BLaER1 (cell line): ENCODE measurements around the gene TTN.

Experiments
- H3K27ac ChIP-seq: shearing (Covaris generic); formaldehyde crosslinking; 2 replicates; pipeline ENCODE4 v1.8.1; 2022
- H3K27me3 ChIP-seq: shearing (Covaris generic); formaldehyde crosslinking; 2 replicates; pipeline ENCODE4 v1.8.1; 2022
- H3K36me3 ChIP-seq: shearing (Covaris generic); formaldehyde crosslinking; 2 replicates; pipeline ENCODE4 v1.8.1; 2022
- H3K4me1 ChIP-seq: shearing (Covaris generic); formaldehyde crosslinking; 2 replicates; pipeline ENCODE4 v1.8.1; 2022
- H3K4me2 ChIP-seq: shearing (Covaris generic); formaldehyde crosslinking; 2 replicates; pipeline ENCODE4 v1.8.1; 2022
- H3K4me3 ChIP-seq: shearing (Covaris generic); formaldehyde crosslinking; 2 replicates; pipeline ENCODE4 v1.8.1; 2022
- H3K9ac ChIP-seq: shearing (Covaris generic); formaldehyde crosslinking; 2 replicates; pipeline ENCODE4 v1.8.1; 2022
- H3K9me3 ChIP-seq: shearing (Covaris generic); formaldehyde crosslinking; 2 replicates; pipeline ENCODE4 v1.8.1; 2022
- H4K20me1 ChIP-seq: shearing (Covaris generic); formaldehyde crosslinking; 2 replicates; pipeline ENCODE4 v1.8.1; 2022
- Cebpa-rat ChIP-seq: shearing (Covaris generic); IDR thresholded peaks from 2 replicates; pipeline ENCODE4 v1.8.1; 2022

TTN gene

DNA sequence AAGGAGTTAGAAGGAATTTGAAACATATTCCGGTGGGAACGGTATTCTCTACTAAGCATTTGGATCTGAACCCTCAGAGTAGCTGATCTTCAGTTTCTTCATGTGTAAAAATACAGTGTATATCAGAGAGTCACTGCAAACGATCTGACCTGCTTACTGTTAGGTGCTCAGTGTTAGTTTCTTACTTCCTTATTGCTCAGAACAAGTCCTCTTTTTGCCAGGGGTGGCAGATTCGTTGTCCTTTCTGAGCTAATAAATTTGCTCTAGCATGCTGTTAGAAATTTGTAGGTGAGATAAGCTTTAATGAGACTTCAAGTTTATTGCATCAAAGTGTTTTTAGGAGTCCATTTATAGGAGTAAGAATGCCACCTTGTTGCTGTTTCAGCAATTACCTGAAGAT, 311.2 kb downstream of the TTN start:
- H3K4me2 ChIP-seq = no peak overlapping the region
- no peaks in the 10 kb centered on the region for H3K9me3 ChIP-seq
- H4K20me1 ChIP-seq = no peaks in the 10 kb centered on the region
- no peak overlapping the region for H3K4me3 ChIP-seq
- peaks cover 80% of the 10 kb centered on the region for H3K36me3 ChIP-seq
- H3K27ac ChIP-seq = no peak overlapping the region
- no peaks in the 10 kb centered on the region for H3K4me1 ChIP-seq
- TF ChIP-seq Cebpa-rat = no peak
- no peak overlapping the region for H3K9ac ChIP-seq
- no peaks in the 10 kb centered on the region for H3K27me3 ChIP-seq

DNA sequence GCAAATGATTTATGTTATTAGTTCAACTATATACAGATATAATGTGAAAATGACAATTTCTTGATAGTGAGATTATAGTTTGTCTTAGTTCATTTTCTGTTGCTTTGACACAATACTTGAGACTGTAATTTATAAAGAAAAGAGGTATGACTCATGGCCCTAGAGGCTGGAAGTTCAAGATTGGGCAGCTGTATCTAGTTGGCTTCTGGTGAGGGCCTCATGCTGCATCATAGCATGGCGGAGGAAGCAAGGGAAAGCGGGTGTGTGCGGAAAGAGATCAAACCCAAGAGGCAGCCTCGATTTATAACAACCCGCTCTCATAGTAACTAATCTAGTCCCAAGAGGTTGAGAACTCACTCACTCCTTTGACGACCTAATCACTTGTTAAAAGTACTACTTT, 315.6 kb downstream of the TTN start:
- Histone ChIP-seq H4K20me1 (peaks cover 29% of the 10 kb centered on the region), H3K27me3 (no peaks in the 10 kb centered on the region), H3K4me1 (no peaks in the 10 kb centered on the region), H3K4me2 (no peak overlapping the region), H3K36me3 (peaks cover 90% of the 10 kb centered on the region), H3K4me3 (no peak overlapping the region), H3K9ac (no peak overlapping the region), H3K27ac (no peak overlapping the region), H3K9me3 (no peaks in the 10 kb centered on the region)
- TF ChIP-seq Cebpa-rat = no peak

DNA sequence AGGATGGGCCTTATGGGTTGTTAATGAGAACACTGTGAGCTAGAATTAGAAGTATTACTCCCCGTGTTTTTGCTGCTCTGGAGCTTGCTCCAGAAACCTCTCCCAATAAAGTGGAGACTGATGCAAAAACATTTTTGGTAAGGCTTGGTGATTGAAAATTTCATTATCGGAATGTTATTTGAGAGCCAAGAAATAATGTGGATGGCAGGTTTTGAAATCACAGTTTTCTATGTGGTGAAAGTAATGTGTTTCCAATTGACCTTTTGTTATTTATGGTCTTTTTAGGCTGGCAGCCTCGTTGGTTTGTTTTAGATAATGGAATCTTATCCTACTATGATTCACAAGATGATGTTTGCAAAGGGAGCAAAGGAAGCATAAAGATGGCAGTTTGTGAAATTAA, 321.9 kb downstream of the TTN start:
- H3K4me3 ChIP-seq = no peak overlapping the region
- peaks cover 31% of the 10 kb centered on the region for H3K4me1 ChIP-seq
- TF ChIP-seq Cebpa-rat = no peak
- H3K4me2 ChIP-seq = no peak overlapping the region
- H3K36me3 ChIP-seq = peaks cover 53% of the 10 kb centered on the region
- H3K9ac ChIP-seq = no peak overlapping the region
- H3K27me3 ChIP-seq = no peaks in the 10 kb centered on the region
- H4K20me1 ChIP-seq = peaks cover 83% of the 10 kb centered on the region
- H3K9me3 ChIP-seq = no peaks in the 10 kb centered on the region
- no peak overlapping the region for H3K27ac ChIP-seq

DNA sequence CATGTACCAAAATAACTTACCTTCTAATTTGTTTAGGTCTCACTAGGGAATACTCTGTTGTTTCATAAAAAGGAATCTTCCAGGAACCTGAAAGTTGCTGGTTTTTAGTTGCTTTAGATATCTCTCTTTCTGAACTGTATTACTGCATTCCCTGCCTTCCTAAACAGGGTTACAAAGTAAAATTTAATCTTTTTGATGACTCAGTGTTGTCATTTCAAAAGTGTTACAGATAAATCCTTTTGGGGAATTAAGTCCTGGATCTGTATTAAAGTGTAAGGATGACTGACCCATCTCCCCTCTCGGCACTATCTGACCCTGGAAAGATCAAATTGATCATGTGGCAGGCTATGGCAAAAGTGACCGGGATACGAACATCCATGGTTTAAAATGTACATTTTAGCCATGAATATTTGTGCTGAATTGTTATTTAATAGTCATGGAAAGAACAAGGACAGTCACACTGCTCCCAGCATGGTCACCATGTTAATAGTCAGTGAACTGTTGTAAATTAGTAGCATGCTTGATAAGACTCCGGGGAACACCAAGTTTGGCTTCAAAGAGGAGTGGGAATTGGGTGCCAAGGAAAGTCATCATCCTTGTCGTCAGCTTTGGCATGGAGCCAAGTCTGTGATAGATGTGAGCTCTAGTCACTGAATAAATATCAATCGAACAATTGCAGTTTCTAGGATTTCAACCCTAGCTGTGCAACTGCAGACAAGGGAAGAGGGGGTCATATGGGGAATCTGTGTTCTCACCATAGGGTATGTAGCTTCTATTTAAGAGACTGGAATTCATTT, 322.8 kb downstream of the TTN start:
- Histone ChIP-seq H3K4me3 (no peak overlapping the region), H4K20me1 (peaks cover 81% of the 10 kb centered on the region), H3K9ac (no peak overlapping the region), H3K27ac (no peak overlapping the region), H3K9me3 (no peaks in the 10 kb centered on the region), H3K36me3 (peaks cover 44% of the 10 kb centered on the region), H3K27me3 (no peaks in the 10 kb centered on the region), H3K4me2 (no peak overlapping the region), H3K4me1 (peaks cover 37% of the 10 kb centered on the region)
- no peak for TF ChIP-seq Cebpa-rat

DNA sequence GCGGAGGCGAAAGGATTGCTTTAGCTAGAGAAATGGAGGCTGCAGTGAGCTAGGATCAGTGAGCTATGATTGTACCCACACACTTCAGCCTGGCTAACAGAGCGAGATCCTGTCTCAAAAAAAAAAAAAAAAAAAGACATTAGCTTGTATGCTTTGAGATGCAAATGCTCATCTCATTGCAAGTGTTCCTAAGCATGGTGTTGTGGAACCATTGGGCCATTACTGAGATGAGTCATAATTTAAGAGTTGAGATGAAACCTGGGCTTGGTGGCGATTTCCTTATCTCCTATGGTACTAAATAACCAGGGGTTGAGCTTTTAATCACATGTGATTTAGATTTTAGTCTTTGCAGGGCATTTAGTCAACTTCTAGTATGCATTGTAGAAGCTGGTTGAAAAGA, 324.8 kb downstream of the TTN start:
- Histone ChIP-seq H3K4me2 (peak overlapping the region; percentile 91), H3K4me3 (no peak overlapping the region; the same call in 1 of the 2 replicates), H3K27ac (no peak overlapping the region), H3K4me1 (peaks cover 45% of the 10 kb centered on the region), H3K9me3 (no peaks in the 10 kb centered on the region), H3K9ac (peak overlapping the region; percentile 10; the same call in 1 of the 2 replicates), H4K20me1 (peaks cover 63% of the 10 kb centered on the region), H3K27me3 (no peaks in the 10 kb centered on the region), H3K36me3 (peaks cover 25% of the 10 kb centered on the region)
- TF ChIP-seq Cebpa-rat = no peak

DNA sequence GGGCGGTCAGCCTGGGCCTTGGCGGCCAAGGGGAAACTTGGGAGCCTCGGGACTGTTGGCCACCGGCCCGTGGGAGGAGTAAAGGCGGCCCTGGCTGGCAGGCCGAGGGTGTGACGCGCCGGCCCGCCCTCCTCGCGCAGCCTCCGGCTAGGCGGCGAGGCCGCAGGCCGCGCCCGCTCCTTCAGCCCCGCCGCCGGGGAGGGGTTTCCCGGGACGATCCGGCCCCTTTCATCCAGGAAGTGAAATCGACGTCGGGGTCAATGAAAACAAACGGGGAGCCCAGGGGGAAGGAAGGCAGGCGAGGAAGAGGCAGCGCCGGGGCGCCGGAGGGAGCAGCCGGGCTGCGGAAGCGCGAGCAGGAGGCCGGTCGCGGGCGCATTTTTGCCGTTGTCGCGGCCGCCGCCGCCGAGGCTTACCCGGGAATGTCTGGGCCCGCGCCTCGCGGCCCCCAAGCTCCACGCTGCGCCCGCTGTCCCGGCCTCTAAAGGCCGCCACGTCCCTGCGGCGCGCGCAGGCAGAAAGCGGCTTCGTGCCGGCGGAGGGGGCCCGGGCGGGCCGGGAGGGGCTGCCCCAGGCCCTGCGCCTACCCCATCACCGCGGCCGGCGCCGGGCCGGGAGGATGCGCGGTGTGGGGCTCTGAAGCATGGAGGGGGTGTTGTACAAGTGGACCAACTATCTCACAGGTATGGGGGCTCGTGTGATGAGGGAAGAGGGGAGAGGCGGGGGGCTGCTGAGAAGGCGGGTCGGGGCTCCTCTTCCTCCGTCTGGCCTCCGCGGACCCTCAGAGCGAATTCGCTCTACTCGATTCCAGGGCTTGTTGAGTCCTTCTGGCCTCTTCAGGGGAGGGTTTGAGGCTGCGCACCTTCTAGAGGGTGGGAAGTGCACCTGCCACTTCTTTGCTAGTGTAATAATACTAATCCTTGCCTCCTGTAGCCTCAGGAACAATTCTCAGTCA, 326.7 kb downstream of the TTN start, which contains the start of gene PLEKHA3:
TSS of gene PLEKHA3 (plus strand) at position 231 of the 955 bp plus-strand sequence. CDS start at position 644, 413 bp downstream.
- peak within 1 kb of the TSS; percentile 88 for H3K27ac ChIP-seq
- H3K36me3 ChIP-seq = 0 out of 2 replicates have a peak, but pooled peaks cover 6% of the 10 kb centered on the region
- no peaks in the 10 kb centered on the region for H3K9me3 ChIP-seq
- H3K4me1 ChIP-seq = peaks cover 64% of the 10 kb centered on the region
- H3K27me3 ChIP-seq = no peaks in the 10 kb centered on the region
- H3K9ac ChIP-seq = peak within 1 kb of the TSS; percentile 87
- no peak for TF ChIP-seq Cebpa-rat
- peak within 1 kb of the TSS; percentile 78 for H3K4me3 ChIP-seq
- peak within 1 kb of the TSS; percentile 91 for H3K4me2 ChIP-seq
- peaks cover 44% of the 10 kb centered on the region for H4K20me1 ChIP-seq

DNA sequence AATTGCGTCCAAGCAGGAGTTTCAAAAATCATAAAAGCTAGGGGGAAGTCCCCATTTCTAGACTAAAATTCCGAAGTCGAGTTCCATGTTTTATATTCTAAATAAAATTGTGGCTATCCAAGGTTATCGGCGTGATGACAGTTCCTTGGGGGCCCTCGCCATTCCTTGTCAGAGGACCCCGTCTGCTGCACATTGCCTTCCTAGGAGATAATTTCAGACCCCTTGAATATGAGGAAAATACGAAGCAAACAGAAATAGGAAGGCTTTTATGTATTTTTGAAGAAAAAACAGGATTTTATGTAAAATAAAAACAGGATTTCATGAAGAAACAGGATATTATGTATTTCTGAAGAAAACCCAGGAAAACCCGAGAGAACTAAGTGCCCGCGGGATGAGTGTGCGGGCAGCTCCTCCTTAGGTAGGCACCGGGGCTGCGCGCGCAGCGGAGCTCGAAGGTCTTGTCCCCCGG, 327.4 kb downstream of the TTN start:
- H4K20me1 ChIP-seq = peaks cover 37% of the 10 kb centered on the region
- H3K27ac ChIP-seq = peak overlapping the region; percentile 88
- H3K36me3 ChIP-seq = no peaks in the 10 kb centered on the region
- H3K9me3 ChIP-seq = no peaks in the 10 kb centered on the region
- peaks cover 66% of the 10 kb centered on the region for H3K4me1 ChIP-seq
- no peak for TF ChIP-seq Cebpa-rat
- no peaks in the 10 kb centered on the region for H3K27me3 ChIP-seq
- peak overlapping the region; percentile 87 for H3K9ac ChIP-seq
- peak overlapping the region; percentile 78 for H3K4me3 ChIP-seq
- peak overlapping the region; percentile 91 for H3K4me2 ChIP-seq

DNA sequence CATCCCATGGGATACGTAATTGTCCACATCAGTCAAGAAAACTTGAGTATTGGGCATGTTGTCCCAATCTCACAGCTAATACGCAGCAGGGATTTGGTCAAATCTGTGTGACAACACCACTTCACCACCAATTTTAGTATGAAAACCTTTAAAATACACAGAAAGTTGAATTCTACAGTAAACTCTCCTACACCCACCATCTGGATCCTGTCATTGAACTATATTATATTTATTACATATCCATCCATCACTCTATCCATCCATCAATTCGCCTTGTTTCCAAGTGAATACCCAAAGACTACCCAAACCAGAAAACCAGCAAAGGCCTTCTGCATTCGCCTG, 328.0 kb downstream of the TTN start:
- Histone ChIP-seq H3K4me3 (peak overlapping the region; percentile 73), H3K27ac (no peak overlapping the region), H3K4me2 (peak overlapping the region; percentile 91), H3K9ac (0 out of 2 replicates have a peak overlapping the region, but pooled peaks have one; percentile 85), H3K36me3 (no peaks in the 10 kb centered on the region), H4K20me1 (peaks cover 32% of the 10 kb centered on the region), H3K9me3 (no peaks in the 10 kb centered on the region), H3K4me1 (peaks cover 65% of the 10 kb centered on the region), H3K27me3 (no peaks in the 10 kb centered on the region)
- no peak for TF ChIP-seq Cebpa-rat

DNA sequence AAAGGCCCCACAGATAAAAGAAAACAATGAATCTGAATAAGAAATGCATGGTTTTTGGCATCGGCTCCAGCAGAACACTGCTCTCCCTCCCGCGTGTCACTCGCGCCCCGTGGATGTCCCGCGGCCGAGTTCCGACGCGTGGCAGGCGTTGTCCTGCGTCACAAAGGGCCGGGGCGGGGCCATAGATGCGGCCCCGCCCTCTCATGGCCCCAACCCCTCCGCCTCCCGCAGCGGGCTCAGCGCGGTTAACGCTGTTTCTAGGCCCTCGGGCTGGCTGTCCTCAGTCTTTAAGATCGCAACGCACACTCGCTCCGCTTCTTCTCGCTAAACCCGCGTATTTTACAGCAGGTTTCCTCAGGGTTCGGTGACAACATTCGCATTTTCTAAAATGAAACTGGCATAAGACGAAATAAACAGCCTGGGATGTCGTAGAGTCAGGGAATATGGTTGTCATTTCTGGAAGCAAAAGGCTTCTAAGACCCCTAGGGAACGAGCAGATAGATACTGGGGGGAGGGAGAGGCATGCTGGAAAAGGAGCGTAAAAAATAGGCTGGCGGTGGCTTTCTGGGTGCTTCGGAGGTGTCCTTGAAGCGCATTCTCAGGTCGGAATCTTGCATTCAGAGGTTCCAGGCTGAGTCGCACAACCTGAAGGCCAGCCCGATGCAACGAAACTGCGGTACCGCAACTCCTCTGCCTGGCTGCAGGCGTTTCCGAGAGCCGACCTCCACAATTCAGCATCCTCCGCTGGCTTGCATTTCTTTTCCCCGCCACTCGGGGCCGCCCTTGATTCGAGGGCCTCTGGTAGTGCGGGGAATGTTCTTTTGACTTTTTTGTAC, 328.6 kb downstream of the TTN start, which contains the start of gene FKBP7:
TSS of gene FKBP7 (minus strand) at position 162 of the 836 bp plus-strand sequence. CDS start at position 61, 101 bp downstream.
- H3K9ac ChIP-seq = peak within 1 kb of the TSS; percentile 85
- peak within 1 kb of the TSS; percentile 91 for H3K4me2 ChIP-seq
- peak within 1 kb of the TSS; percentile 73 for H3K4me3 ChIP-seq
- no peak for TF ChIP-seq Cebpa-rat
- no peaks in the 10 kb centered on the region for H3K27me3 ChIP-seq
- peak within 1 kb of the TSS; percentile 91 for H3K27ac ChIP-seq
- H3K4me1 ChIP-seq = peaks cover 60% of the 10 kb centered on the region
- peaks cover 26% of the 10 kb centered on the region for H4K20me1 ChIP-seq
- H3K36me3 ChIP-seq = no peaks in the 10 kb centered on the region
- no peaks in the 10 kb centered on the region for H3K9me3 ChIP-seq
